Measurements from ENCODE around the gene SAP30BP.

Gene SAP30BP

DNA sequence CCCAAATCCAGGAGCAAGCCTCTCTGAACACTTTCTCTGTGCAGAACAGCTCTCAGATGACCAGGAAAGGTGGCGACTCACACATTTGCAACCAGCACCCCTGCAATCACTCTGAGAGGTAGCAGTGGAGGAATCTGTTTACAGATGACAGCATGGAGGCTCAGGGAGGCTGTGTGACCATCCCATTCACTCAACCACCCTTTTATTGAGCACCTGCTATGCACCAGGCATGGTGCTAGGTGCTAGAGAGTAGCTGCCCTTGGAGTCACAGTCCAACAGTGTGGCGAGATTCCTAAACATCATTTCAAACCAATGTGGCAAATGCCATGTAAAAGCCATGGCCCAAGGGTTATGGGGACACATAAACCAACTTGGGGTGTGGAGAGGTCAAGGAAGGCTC lies 52.6 kb downstream of the SAP30BP start:
- DNase-seq (ENCODE audit: low read depth in 2 of 2): no peak

DNA sequence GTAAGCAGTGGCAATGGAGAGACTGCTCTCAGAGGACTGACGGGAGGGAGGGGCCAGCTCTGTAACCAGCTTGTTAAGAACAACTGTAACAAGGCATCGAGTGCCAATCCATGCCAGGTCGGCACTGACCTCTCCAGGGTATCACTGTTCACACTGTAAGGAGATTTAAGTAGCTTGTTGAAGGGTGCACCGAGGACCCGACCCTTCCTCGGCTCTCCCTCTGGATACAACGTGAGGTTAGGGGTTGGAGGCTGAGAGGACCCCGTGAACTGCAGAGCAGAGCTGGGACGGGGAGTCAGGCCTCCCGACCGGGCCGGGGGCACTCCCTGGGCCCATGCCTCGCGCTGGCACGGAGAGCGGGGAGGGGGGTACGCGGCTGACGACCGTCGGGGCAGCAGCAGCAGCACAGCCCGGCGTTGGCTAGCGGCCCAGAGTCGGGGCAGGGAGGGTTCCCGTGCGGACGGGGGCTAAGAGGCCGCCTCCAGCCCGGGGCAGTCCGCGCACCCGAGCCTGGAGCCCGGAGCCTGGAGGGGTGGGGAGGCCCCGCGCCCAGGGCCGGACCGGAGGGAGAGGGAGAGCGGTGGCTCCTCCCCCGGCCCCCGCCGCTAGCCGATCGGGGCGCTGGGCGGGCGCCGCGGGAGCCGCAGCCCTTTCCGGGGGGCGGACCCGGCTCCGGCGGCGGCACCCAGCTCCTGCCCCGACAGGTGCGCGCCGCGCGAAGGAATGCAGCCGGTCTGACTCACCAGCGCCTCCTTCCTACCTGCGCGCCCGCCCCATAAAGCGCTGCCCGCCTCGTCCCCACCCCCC lies 53.7 kb downstream of the SAP30BP start, which contains the start of gene ITGB4:
Gene ITGB4, plus strand, starts transcription at position 804 of the 807 bp plus-strand sequence. CDS start 3,245 bp downstream, outside the sequence.
- peak; percentile 21 to 36 for DNase-seq (ENCODE audit: low read depth in 2 of 2)

DNA sequence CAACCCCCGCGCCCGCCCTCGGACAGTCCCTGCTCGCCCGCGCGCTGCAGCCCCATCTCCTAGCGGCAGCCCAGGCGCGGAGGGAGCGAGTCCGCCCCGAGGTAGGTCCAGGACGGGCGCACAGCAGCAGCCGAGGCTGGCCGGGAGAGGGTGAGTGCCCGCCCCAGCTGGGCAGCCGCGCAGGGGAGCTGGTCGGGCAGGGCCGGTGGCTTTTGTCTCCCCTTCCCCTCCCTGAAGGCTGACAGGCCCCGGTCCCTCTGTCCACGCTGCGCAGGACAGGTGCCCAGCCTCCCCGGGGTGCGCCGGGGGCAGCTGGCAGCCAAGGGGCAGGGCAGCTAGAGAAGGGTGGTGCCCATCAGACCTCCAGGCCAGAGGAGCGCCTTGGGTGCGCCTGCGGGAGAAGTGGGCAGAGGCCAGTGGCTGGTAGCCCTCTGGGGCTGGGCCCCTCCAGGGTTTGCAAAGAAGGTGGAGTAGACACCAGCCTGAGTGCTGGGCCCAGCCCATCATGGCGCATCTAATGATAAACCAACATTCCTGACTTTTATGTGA lies 54.4 kb downstream of the SAP30BP start:
- DNase-seq (ENCODE audit: low read depth in 2 of 2): no peak

DNA sequence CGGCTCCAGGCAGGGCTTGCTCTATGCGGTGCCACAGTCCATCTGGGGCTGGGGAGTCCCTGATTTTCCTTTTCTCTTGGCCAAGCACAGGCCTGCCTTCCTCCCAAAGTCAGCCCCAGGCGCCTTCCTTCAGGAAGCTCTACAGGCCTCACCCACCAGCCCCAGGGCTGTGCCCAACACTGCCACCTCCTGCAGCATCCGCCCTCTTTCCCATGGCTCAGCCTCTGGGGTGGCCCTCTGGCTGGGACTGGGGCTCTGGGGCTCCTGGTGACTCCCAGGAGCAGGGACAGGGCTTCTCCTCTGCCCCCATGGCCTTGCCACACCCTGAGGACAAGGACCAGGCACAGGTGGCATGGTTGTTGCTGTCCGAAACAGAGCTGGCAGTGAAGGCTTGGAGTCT lies 54.9 kb downstream of the SAP30BP start:
- DNase-seq (ENCODE audit: low read depth in 2 of 2): no peak

DNA sequence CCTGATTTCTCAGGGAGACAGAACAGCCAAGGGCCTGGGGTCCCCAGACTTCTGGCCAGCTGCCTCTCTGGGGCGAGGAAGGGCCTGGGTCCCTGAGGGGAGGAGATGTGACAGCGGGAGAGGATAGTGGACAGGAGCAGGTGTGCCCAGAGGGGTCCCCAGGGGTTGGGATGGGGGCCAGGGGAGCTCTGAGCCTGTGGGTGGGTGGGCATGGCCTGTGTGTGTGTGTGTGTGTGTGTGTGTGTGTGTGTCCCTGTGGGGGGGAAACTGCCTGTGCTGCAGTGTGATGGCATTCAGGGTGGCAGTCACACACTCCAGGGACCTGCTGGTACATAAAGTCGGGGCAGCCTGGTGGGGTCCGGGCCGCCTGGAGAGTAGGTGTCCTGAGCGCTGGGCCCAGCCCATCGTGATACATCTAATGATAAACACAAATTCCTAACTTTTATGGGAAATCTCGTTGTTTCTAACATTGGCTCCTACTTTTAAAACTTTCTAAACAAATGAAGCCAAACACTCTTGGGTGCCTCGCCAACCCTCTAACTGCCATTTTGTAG lies 55.5 kb downstream of the SAP30BP start:
- DNase-seq (ENCODE audit: low read depth in 2 of 2): no peak

DNA sequence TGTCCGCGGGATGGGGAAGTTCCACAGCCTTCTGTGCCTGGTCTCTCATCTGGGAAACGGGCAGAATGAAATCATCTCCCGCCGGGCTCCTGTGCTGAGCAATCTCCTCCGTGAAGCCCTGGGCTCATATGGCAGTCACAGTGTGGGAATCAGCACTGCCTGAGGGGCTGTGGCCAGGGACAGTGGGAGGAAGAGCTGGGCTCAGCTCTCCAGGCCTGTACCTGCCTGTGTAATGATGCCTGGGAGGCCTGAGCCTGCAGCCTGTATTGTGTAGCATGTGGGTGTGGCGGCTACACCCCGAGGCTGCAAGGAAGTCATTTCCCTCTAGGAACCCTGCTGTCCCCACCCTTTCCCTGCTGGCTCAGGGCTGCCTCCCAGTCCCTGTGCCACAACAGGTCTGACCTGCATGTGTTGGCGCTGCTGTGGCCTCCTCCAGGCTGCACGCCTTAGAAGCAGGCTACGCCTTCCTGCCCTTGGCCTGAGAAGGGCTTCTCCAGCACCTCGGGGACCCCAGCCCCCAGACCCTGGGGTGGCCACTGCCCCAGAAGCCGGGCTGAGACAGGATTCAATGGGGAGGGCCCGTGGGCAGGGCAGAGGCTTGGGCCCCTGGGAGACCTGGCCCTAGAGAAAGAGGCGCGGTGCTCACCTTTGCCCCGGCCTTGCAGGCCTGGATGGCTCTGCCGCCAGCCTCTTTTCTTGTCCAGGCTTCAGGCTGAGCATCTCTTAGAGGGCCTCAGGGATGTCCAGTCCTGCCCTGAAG lies 56.2 kb downstream of the SAP30BP start:
- no peak for DNase-seq (ENCODE audit: low read depth in 2 of 2)

DNA sequence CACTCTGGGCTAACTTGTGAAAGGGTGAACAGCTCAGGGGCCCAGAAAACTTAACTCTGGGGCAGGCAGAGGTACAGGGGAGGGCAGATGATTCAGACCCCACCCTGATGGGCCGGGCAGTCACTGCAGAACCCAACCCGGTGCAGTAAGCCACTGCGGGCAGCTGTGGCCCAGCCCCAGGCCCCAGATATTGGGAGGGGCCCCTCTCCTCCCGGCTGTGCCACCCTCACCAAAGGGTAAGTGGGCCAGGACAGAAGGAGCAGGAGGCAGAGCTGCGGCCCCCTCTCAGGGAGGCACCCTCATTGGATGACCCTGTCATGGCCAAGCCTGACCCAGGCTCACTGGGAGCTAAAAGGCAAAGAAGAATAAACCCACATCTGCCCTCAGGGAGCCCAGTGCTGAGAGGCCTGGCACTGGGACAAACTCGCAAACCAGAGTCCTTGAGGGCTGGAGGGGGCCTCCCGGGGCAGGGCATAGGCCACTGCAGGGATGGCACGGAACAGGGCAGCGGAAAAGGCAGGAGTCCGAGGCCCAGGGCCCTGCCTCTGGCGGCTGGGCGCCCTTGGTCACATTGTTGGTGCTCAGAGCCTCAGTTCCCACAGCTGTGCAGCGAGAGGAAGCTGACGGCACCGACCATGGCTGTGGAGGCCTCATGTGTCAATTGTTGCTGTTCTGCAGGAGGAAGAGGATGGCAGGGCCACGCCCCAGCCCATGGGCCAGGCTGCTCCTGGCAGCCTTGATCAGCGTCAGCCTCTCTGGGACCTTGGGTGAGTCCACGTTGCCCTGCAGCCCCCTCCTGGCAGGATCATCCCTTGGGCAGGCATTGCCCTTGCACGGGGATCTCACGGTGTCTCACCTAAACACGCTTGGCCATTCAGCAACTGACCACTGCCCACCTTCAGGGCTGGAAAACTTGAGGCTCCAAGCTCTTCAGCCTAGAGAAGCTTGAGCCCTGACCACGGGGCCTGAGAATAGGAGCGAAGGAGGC lies 57.2 kb downstream of the SAP30BP start:
- DNase-seq (ENCODE audit: low read depth in 2 of 2): no peak

DNA sequence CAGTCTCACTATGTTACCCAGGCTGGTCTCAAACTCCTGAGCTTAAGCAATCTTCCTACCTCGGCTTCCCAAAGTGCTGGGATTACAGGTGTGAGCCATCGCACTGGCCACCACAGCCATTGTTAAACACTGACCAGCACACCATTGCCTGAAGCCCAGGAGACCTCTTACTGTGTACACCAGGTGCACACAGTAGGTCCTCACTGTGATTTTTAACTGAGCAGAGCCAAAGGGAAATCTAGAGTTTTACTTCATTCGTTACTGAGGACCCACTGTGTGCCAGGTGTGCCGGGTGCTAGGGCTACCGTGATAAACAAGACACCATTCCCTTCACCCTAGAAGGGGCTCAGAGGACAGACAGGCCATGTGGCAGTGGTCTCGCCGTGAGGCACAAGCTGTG lies 58.4 kb downstream of the SAP30BP start:
- DNase-seq (ENCODE audit: low read depth in 2 of 2): no peak

DNA sequence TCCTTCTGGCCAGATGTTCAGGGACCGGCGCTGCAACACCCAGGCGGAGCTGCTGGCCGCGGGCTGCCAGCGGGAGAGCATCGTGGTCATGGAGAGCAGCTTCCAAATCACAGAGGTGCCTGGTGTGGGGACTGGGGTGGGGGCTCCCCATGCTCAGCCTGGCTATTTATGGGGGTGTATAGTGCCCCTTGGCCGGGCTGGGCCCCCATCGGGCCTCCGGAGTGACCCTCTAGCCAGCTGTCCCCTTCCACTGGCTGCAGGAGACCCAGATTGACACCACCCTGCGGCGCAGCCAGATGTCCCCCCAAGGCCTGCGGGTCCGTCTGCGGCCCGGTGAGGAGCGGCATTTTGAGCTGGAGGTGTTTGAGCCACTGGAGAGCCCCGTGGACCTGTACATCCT lies 60.3 kb downstream of the SAP30BP start:
- no peak for DNase-seq (ENCODE audit: low read depth in 2 of 2)

DNA sequence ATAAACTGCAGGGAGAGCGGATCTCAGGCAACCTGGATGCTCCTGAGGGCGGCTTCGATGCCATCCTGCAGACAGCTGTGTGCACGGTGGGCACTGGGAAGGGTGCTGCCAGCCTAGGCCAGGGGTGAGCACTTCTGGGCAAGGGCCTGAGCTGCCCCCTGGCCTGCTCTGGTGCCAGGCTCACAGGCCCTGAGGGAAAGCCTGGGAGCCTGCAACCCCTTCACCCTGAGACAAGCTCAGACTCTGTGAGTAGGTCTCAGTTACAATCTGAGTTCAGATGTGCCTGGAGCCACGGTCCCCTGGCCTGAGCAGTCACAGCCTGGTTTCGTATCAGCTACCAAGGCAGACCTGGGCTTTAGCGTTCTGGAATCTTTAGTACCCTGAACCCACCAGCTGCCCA lies 62.2 kb downstream of the SAP30BP start:
- DNase-seq (ENCODE audit: low read depth in 2 of 2): no peak

DNA sequence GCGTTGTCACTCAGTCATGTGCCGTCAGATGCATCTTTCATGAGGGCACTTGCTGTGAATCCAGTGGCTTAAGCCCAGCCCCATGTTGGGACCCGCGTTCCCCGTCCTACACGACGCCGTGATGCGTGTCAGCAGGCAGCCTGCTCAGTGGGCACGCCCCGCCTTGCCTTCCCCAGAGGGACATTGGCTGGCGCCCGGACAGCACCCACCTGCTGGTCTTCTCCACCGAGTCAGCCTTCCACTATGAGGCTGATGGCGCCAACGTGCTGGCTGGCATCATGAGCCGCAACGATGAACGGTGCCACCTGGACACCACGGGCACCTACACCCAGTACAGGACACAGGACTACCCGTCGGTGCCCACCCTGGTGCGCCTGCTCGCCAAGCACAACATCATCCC lies 62.9 kb downstream of the SAP30BP start:
- no peak for DNase-seq (ENCODE audit: low read depth in 2 of 2)

DNA sequence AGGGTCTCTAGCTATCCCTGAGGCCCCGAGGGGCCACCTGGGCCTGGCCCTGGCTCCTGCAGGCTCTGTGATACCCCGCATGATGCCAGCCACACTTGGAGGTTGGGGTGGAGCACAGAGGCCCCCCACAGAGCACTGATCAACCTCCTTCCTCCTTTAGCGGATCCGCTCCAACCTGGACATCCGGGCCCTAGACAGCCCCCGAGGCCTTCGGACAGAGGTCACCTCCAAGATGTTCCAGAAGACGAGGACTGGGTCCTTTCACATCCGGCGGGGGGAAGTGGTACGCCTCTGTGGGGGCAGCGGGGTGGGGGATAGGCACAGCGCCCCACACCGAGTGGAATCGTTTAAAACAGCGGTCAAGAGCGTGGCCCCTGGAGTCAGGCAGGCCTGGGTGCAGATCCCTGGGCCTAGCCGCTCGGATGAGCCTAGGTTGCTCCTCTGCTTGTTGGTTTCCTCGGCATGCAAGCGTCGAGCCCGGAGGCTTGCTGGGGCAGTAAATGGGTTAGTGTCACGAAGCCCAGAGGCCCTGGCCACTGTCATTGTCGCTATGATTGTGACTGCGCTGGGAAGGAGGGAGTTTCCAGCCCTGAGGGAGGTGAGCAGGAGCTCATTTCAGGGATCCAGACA lies 64.1 kb downstream of the SAP30BP start:
- DNase-seq (ENCODE audit: low read depth in 2 of 2): no peak

DNA sequence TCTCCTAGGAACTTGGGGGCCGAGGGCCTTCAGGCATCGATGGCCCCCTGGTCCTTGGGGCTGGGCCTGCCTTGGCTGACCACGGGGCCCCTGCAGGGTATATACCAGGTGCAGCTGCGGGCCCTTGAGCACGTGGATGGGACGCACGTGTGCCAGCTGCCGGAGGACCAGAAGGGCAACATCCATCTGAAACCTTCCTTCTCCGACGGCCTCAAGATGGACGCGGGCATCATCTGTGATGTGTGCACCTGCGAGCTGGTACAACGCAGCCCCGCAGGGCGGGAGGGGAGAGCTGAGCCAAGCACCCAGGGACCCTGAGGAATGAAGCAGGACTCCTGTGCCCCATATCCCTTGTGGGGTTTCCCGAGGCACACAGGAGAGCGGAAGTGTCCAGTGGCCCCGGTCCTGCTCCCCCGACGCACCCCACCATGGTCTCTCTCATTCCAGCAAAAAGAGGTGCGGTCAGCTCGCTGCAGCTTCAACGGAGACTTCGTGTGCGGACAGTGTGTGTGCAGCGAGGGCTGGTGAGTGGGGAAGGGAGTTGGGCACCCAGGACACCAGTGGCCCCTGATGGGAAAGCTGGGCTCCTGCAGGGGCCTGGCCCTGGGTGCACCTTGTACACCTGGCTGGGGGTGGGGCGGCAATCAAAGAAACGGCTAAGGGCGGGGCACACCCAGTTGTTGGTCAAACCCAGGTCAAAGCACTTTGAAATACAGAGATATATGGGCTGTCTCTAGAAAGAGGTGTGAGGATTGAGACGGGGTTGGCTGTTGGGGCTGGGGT lies 64.8 kb downstream of the SAP30BP start:
- no peak for DNase-seq (ENCODE audit: low read depth in 2 of 2)

DNA sequence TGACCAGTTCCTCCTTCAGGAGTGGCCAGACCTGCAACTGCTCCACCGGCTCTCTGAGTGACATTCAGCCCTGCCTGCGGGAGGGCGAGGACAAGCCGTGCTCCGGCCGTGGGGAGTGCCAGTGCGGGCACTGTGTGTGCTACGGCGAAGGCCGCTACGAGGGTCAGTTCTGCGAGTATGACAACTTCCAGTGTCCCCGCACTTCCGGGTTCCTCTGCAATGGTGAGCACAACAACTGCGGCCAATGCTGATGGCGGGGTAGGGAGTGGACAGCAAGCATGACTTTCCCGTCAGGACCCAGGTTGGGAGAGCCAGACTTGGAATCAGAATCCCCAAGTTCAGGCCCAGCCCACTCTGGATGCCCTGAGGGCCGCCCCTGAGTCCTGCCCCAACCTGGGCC lies 66.3 kb downstream of the SAP30BP start:
- DNase-seq (ENCODE audit: low read depth in 2 of 2): no peak

DNA sequence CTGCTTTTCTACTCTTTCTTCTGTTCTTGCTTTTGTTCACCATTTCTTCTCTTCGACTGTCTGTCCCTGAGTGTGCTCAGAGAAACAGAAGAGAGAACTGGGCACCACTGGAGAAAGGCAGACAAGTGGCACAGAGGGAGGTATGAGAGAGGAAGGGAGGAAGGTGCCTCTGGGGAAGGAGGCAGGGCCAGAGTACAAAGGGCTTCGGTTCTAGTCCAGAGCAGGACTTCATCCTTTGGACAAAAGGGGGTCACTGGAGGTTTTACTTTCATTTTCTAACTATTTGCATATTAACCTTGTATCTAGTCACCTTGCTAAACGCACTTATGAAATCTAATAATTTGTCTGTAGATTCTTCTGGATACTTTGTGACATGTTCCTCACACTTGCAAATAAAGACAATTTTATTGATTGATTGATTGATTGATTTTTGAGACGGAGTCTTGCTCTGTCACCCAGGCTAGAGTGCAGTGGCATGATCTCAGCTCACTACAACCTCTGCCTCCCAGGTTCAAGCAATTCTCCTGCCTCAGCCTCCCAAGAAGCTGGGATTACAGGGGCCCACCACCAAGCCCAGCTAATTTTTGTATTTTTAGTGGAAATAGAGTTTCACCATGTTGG lies 67.6 kb downstream of the SAP30BP start:
- DNase-seq (ENCODE audit: low read depth in 2 of 2): no peak

DNA sequence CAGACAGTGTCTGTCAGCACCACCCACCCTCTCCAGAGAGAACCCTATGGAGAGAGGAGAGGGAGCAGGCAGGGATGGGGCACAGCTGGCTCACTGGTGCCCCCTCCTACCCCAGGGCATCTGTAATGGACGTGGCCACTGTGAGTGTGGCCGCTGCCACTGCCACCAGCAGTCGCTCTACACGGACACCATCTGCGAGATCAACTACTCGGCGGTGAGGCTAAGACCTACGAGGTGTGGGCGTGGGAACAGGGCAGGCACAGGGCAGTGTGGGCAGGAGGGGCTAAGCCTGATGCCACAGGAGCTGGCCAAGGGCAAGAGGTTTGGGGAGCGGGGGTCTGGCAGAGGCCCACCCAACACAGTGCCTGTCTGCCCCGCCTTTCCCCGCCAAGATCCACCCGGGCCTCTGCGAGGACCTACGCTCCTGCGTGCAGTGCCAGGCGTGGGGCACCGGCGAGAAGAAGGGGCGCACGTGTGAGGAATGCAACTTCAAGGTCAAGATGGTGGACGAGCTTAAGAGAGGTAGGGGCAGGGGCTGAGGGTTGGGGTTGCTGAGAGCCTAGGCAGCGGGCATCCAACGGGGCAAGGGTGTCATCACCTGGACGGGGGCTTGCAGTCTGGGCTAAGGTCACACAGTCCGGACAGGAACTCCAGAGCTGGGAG lies 69.2 kb downstream of the SAP30BP start:
- no peak for DNase-seq (ENCODE audit: low read depth in 2 of 2)

DNA sequence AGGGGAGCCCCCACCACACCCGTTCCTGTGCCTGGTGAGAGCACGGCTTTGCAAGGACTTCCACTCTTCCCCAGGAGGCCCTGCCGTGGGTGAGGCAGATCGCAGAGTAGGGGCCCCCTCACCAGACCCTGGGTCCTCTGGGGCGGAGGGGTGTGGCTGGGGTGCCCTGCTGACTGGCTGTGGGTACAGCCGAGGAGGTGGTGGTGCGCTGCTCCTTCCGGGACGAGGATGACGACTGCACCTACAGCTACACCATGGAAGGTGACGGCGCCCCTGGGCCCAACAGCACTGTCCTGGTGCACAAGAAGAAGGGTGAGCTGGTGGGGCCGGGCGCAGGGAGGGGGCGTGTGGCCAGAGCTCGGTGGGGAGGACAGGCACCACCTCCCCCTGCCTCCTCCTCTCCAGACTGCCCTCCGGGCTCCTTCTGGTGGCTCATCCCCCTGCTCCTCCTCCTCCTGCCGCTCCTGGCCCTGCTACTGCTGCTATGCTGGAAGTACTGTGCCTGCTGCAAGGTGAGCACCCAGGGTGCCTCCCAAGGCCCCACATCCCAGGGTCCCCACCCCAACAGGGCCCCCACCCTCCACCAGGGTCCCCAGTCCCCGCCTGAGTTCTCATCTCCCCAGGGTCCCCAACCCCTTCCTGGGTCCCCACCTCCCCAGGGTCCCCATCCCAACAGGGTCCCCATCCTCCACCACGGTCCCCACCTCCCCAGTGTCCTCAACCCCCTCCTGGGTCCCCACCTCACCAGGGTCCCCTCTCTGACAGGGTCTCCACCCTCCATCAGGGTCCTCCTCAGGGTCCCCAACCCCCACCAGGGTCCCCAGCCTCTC lies 70.2 kb downstream of the SAP30BP start:
- DNase-seq (ENCODE audit: low read depth in 2 of 2): no peak

DNA sequence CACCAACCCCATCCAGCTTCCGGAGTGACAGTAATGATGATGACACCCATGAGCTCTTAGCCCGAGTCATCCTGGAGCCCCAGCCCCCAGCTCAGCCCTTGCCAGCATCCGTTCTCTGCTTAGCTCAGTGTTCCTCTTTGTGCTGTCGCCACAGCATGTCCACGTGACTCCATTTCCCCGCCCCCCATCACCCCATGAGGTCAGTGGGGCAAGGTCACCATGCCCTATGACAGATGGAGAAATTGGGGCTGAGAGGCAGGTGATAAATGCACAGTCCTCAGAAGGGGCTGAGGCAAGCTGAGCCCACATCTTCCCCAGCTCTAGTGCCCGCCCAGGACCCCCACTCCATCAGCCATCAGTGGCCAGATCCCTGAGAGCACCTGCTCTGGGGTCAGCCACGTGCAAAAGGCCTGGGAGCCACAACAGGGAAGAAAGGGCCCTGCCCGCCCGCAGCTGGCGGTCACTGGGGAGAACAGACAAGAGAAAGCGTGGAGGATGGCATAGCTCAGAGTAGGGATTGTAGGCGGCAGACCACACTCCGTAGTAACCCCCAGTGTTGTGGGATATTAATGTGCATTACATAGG lies 71.2 kb downstream of the SAP30BP start:
- DNase-seq (ENCODE audit: low read depth in 2 of 2): no peak

All from stimulated activated CD4-positive, alpha-beta T cell treated with anti-CD3 and anti-CD28 coated beads, Interleukin-4, amount 100 ng/mL, for 48 hours (primary cell).